HG02970 (cell line): ENCODE measurements around the gene GRID1.

Experiments used
- ATAC-seq: cut with Tn5 transposase; IDR thresholded peaks from one replicate; pipeline ENCODE4 v1.9.1; 2021; ENCODE audit warnings: mild to moderate bottlenecking, moderate library complexity, moderate number of reproducible peaks; ENCODE audit not compliant: unreplicated experiment, low FRiP score

Gene GRID1

DNA sequence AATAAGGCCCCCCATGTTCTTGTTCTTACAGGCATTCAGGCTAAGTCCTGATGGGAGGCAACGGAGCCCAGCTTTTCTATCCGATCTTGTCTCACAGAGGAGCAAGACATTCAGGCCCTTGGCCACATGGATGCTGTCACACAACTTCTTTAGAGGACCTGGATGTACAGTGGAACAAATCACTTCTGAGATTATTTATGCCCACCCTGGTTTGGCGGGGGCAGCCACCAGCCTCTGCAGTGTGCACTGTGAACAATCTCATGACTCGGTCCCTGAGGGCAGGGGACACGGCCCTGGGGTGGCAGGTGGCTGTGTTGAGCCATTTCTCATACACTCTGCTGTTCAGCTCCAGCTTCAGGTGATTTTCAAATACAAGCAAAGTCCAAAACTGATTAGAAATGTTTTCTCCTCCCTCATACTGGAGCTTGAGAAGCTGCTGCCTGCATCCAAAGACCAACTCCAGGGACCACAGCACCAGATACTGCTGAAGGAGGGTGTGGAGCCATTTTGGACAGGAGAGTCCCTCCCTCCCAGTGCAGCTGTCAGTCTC, 441.3 kb downstream of the GRID1 start:
- no peak for ATAC-seq

DNA sequence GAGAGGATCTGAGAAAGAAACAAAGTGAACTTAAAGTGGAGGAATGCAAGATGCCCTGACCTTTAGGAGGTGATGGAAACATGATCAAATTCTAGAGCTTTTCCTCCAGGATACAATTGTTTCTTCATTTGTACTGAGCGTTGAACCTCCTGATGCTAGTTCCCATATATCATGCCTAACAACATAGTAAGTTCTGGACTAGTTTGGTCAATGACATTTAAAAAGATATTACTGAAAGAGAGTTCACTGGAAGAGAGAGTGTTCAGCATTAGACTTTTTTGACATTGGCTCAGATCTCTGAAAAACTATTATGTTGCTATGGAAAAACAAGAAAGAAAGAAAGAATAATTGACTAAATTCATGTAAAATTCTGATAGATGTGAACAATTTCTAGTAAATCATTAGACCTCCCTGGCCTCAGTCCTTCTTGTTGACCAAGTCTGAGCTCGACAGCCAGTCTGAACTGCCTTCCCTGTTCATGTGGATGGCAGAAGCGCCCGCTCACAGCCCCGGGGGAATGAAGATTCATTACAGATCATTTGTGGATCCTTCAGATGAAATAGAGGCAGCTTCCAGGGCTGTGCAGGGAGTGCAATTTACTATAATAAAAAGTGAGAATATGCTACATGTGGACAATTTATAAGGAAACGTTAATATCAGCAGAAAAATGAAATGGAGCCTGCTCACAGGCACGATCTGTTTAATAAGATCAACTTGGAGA, 442.1 kb downstream of the GRID1 start:
- ATAC-seq: no peak

- ATAC-seq: no peak
Observed at GRCh38 chr10:85922356-85923129, 444.1 kb downstream of the GRID1 start.

- ATAC-seq: no peak
Observed at GRCh38 chr10:85921789-85922188, 444.8 kb downstream of the GRID1 start.

DNA sequence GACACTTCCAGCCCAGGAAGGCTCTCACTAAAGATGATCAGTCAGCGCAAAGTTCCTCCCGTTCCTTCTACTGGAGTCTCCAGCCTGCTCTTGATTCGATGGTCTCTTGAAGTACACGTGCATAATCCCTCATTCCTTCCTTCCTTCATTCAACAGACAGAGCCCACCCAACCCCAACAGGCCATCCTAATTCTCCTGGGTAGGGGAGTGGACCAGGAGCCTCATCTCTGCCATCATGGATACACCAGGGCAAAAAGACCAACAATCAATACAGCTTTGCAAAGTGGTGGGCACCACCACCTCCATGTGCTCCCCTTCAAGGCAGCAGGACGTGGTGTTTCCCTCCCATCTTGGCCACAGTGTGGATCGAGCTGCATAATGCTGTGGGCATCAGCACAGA, 446.3 kb downstream of the GRID1 start:
- ATAC-seq: no peak

- ATAC-seq: no peak
Observed at GRCh38 chr10:85919491-85920021, 447.0 kb downstream of the GRID1 start.

GRCh38 chr10:85918371-85918770, 448.2 kb downstream of the GRID1 start:
- ATAC-seq: no peak

DNA sequence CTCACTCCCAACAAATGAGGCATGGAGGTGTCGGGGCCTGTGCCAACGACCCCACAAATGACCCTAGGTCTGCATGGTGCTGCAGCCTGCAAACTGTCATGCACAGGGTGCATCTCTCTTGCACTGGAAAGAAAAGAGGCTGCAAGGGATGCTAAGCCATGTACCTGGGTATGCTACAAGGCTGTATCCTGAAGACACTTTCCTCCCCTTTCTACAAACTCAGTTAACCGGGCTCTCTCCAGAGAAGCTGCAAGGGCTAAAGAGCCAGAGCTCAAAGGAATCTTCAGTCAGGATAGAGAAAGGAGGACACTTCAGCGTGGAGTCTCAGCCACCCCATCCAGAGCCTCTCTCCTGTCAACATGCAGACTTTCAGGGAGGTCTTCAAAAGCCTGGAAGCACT, 449.0 kb downstream of the GRID1 start:
- ATAC-seq: no peak

DNA sequence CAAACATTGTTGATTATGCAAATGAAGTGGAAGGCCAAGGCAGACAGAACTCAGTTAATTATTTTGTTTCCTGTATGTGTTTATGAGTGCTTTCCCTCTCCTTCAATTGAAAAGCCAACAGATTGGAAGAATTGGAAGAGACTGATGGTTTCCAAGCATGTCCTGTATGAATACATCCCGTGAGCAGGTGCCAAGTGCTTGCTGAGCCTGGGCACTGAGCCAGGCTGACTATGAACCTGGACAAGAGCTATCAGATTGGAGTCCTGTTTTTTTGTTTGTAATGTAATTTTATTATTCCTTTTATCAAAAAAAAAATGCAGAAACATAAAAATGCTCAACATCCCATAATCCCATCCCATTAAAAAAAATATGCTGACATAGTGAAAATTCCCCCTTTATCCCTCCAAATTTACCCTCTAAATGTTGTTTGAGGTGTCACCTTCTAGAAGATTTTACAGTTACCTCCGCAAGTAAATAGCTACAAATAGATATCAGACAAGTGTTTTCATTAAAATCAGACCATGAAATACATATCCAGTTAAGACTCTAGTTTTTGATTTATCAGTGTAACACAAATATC, 449.5 kb downstream of the GRID1 start:
- no peak for ATAC-seq

DNA sequence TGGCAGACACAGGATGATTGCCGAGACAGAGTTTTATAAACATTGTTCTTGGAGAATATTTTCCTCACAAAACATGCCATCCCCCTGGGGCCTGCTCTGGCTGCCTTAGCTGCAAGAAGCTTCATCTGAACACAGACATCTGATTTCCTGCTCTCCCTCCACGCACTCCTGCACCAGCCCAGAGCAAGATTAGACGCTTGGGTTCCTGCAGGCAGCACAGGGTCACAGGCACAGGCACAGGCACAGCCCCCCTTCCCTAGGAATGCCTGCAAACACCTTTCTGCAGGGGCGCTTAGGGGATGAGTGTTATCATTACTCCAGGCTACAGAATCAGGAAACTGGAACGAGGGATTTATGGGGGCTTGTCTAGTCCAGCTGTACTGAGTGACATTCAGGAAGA, 450.3 kb downstream of the GRID1 start:
- ATAC-seq: no peak

GRCh38 chr10:85915245-85915846, 451.2 kb downstream of the GRID1 start:
- no peak for ATAC-seq

DNA sequence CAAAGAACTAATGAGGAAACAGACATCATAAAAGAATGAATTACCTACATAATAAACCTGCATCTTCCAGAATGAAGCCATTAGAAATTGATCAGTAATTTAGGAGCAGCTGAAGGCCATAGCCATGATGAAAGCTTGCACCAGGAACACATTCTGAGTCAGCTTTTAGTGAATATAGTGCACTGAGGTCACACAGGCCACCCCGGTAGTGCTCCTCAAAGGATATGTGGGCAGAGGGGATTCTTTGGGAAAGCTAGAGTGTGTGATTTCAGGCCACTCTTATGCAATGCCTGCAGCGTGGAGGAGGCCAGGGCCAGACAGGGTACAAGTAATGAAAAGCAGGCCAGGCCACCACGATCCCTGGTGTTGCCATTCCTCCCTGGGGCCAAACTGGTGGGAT, 451.9 kb downstream of the GRID1 start:
- ATAC-seq: no peak

DNA sequence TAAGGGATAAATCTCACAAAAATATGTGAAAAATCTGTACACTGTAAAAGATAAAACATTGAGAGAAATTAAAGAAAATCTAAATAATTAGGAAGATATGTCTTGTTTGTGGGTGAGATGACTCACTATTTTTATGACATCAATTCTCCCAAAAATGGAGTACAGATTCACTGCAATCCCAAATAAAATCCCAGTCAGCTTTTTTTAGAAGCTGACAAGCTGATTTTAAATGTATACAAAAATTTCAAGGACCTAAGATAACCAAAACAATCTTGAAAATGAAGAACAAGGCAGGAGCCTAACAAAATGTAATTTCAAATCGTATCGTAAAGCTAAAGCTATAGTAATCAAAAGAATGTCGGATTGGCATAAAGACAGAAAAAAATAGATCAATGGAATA, 458.1 kb downstream of the GRID1 start:
- no peak for ATAC-seq

DNA sequence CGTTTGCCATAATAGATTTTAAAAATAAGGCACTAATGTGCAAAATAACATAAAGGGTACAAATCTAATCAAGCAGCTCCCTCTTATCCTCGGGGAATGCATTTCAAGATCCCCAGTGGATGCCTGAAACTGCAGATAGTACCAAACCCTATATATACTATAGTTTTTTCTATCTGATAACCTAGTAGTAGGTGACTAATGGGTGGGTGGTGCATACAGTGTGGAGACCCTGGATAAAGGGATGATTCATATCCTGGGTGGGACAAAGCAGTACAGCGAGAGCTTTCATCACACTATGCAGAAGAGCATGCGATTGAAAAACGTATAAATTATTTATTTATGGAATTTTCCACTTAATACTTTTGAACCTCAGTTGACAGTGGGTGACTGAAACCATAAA, 464.5 kb downstream of the GRID1 start:
- no peak for ATAC-seq

DNA sequence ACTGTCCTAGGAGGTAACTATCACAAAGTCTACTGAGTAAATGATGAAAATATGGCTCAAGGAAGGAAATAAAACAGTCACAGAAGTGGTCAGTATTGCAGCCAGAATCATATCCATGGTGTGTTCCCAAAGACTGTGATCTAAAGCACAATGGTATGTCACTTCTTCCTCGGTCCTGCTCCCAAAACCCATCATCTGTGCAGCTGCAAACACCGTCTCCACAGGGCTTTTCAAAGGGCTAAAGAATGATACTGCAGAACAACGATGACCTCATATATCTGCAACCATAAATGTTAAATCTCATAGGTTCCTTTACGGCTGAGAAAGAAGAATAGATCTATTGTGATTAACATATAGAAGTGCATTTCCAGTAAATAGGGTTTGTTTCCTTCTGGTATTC, 465.0 kb downstream of the GRID1 start:
- ATAC-seq: no peak

- no peak for ATAC-seq
Observed at GRCh38 chr10:85900487-85900886, 466.1 kb downstream of the GRID1 start.

DNA sequence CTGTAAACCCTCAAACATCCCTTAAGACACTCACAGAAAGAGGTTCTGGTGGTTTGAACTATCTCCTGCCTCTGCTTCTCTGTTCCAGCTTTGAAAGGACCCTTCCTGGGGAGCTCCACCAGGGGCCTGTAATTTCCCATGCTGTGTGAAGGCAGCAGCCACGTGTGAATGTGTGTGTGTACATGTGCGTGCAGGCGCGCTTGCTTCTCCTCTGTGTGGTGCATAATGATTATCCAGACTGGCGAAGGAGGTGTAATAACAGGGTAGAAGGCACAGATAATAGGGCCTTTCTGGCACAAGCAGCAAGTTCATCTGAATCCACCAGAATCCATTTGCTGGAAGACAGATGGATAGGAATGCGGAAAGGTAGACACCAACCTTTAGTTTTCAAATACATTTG, 466.5 kb downstream of the GRID1 start:
- ATAC-seq: no peak

DNA sequence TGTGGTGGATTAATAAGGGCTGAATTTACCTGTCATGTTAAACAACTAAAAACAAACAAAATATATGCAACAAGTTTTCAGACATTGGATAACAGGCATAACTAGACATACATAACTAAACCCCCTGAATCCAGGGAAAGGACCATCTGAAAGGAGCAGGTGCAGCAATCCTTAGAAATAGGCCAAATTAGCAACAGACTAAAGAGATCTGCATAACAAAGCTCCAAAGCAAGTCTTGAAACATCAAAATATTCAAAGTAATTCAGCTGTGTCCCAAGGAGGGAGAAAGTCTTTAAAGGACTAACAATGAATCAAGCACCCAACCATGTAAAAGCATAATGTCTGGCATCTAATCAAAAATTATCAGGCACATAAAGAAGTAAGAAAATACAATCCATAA, 475.1 kb downstream of the GRID1 start:
- no peak for ATAC-seq

DNA sequence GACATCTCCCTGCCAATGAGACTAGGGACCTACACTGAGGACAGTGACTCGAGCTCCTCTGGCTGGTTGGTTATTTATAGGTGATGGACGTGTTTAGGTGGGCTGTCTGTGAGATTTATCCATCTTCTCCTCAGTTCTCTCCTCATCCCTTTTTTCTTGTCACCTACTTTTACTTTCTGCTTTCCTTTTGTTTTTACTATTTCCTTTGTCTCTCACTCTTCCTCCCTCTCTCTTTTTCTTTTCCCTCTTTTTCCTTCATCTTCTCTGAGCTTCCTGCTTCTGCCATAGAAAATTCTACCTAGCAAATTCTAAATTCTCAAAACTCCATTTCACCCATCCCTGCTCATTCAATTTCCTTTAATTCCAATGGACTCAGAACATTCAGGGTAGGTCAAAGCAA, 478.0 kb downstream of the GRID1 start:
- ATAC-seq: no peak

GRCh38 chr10:85888004-85888403, 478.6 kb downstream of the GRID1 start:
- ATAC-seq: no peak

DNA sequence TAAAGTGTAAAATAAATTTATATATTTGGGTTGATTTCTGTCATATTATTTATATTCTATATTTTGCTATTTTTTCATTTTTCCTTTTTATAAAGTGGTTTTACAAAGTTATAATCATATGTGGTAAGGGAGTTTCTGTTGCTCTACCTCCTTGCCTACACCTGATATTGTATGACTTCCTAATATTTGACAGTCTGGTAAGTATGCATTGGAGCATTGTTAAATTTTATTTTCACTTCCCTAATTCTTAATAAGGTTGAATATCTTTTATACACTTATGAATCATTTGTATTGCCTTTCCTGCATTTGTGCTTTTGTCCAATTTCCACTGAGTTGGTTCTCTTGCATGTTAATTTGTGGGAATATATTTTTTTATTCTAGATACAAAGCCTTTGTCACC, 492.4 kb downstream of the GRID1 start:
- ATAC-seq: no peak
